Hepatocyte (in vitro differentiated cells): ENCODE results near the gene SETDB2.

Source experiments
- CTCF ChIP-seq: fragments of 200-600 bp; sonication (generic); IDR thresholded peaks from 2 replicates; pipeline ENCODE4 v1.5.1; 2016; ENCODE audit warnings: antibody characterized with exemption, mild to moderate bottlenecking; ENCODE audit not compliant: poor library complexity
- EZH2phosphoT487 ChIP-seq: fragments of 200-600 bp; sonication (generic); IDR thresholded peaks from one replicate; pipeline ENCODE4 v1.6.1; 2018; ENCODE audit warnings: antibody characterized with exemption, mild to moderate bottlenecking, low read depth, moderate library complexity; ENCODE audit not compliant: unreplicated experiment, severe bottlenecking

GRCh38 chr13:49407068-49407467 lies 37.0 kb upstream of the SETDB2 start:
- TF ChIP-seq EZH2phosphoT487 (no peak), CTCF (no peak)
